ENCODE measurements around the gene VHLL. TPM values are rescaled to one million over a fixed set of nuclear protein-coding genes. Genes with fewer than 3 reads are reported as not detected.

VHLL gene
- polyA plus RNA-seq, 1 experiment: not detected

GRCh38 chr1:156251527-156251926 is 47.6 kb downstream of the VHLL start:
- ChIA-PET POLR2A (no interaction called here), CTCF (interaction anchor here (0.9 to 2.5 kb wide), 6 partner anchors 11 to 155 kb away, joined by 3 to 6 read pairs (median 3); no protein-coding TSS in a partner anchor)
- no peak for DNase-seq (ENCODE audit: low read depth)
- Histone ChIP-seq H3K27me3 (ENCODE audit: control insufficient read depth, insufficient read depth, low read length) (no peaks in the 10 kb centered on the region), H3K36me3 (ENCODE audit: control insufficient read depth, insufficient read depth, low read length) (peaks cover 52% of the 10 kb centered on the region), H3K4me3 (ENCODE audit: low read depth, low read length) (no peak overlapping the region)
- no peak for TF ChIP-seq CTCF (IDR thresholded peaks at IDR 0.05; ENCODE audit: insufficient read depth, low read depth, low read length)

GRCh38 chr1:156249593-156249992 is 49.5 kb downstream of the VHLL start:
- POLR2A ChIA-PET: interaction anchor here (0.6 kb wide), 1 partner anchor 17 kb away, joined by 15 read pairs; no protein-coding TSS in a partner anchor
- CTCF ChIA-PET: no interaction called here
- TF ChIP-seq CTCF (IDR thresholded peaks at IDR 0.05; ENCODE audit: insufficient read depth, low read depth, low read length): no peak
- Histone ChIP-seq H3K4me3 (ENCODE audit: low read depth, low read length) (no peak overlapping the region), H3K27me3 (ENCODE audit: control insufficient read depth, insufficient read depth, low read length) (peaks cover 1% of the 10 kb centered on the region; the same call in 1 of the 2 replicates), H3K36me3 (ENCODE audit: control insufficient read depth, insufficient read depth, low read length) (peaks cover 48% of the 10 kb centered on the region)
- DNase-seq (ENCODE audit: low read depth): no peak

Other genes with a start within 250 kb of the VHLL start
- gene UBQLN4, start 245.5 kb downstream of the VHLL start, polyA plus RNA-seq (2011; rRNA removed): 25.7 and 28.3 TPM in 2 replicates
- 60.0 and 77.4 TPM in 2 replicates for gene LAMTOR2, start 244.5 kb downstream of the VHLL start, polyA plus RNA-seq (2011; rRNA removed)
- not detected in 2 replicates for gene RAB25, start 238.1 kb downstream of the VHLL start, polyA plus RNA-seq (2011; rRNA removed)
- gene MEX3A, start 216.8 kb downstream of the VHLL start, polyA plus RNA-seq (2011; rRNA removed): 1.9 TPM in 2 replicates
- gene LMNA, start 184.6 kb downstream of the VHLL start, polyA plus RNA-seq (2011; rRNA removed): 537 and 840 TPM in 2 replicates
- 0.49 and 0.77 TPM in 2 replicates for gene SEMA4A, start 145.7 kb downstream of the VHLL start, polyA plus RNA-seq (2011; rRNA removed)
- gene SLC25A44, start 105.2 kb downstream of the VHLL start, polyA plus RNA-seq (2011; rRNA removed): 21.4 and 25.8 TPM in 2 replicates
- gene PMF1, start 86.3 kb downstream of the VHLL start, polyA plus RNA-seq (2011; rRNA removed): 55.0 and 73.1 TPM in 2 replicates
- 0.26 and 0.50 TPM in 2 replicates for gene BGLAP, start 57.1 kb downstream of the VHLL start, polyA plus RNA-seq (2011; rRNA removed)
- gene PAQR6, start 51.3 kb downstream of the VHLL start, polyA plus RNA-seq (2011; rRNA removed): 0.06 and 0.18 TPM in 2 replicates
- gene SMG5, start 16.5 kb downstream of the VHLL start, polyA plus RNA-seq (2011; rRNA removed): 22.8 and 32.6 TPM in 2 replicates
- 2.3 and 3.3 TPM in 2 replicates for gene TMEM79, start 15.0 kb downstream of the VHLL start, polyA plus RNA-seq (2011; rRNA removed)
- 31.9 and 41.1 TPM in 2 replicates for gene GLMP, start 3.6 kb downstream of the VHLL start, polyA plus RNA-seq (2011; rRNA removed)
- 275 and 299 TPM in 2 replicates for gene CCT3, start 39.0 kb upstream of the VHLL start, polyA plus RNA-seq (2011; rRNA removed)
- 0.52 and 0.59 TPM in 2 replicates for gene TSACC, start 39.2 kb upstream of the VHLL start, polyA plus RNA-seq (2011; rRNA removed)
- gene RHBG, start 69.9 kb upstream of the VHLL start, polyA plus RNA-seq (2011; rRNA removed): not detected in 2 replicates
- gene MEF2D, start 201.5 kb upstream of the VHLL start, polyA plus RNA-seq (2011; rRNA removed): 11.7 and 15.1 TPM in 2 replicates